ENCODE data around the gene CHCHD3.

CHCHD3 gene

DNA sequence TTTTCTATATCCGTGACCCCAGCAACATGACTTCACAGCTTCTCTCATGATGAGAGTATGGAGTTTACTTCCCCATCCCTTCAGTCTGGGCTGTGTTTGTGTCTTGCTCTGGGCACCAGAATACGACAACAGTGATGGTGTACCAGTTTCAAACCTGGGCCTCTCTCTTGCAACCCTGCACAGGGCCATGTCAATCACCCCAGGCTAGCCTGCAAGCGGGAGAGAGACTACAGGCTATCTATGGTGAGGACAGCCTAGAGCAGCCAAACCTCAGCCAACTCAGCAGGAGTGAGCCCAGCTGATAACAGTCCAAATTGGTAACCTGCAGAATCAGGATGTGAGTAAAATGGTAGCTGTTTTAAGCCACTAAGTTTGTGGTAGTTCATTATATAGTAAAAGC lies 235.8 kb downstream of the CHCHD3 start:
- CTCF ChIA-PET: no interaction called here
- Histone ChIP-seq H3K9me3 (ENCODE audit: control insufficient read depth, insufficient read depth, low read depth, low read length) (no peaks in the 10 kb centered on the region), H3K27ac (ENCODE audit: extremely low read depth, low read depth, low read length) (no peak overlapping the region), H3K36me3 (ENCODE audit: control insufficient read depth in 2 of 2, insufficient read depth in 1 of 2, low read length in 2 of 2) (no peaks in the 10 kb centered on the region; a peak in 1 of 3 replicates), H3K4me3 (ENCODE audit: low read depth, low read length) (no peak overlapping the region), H3K4me1 (ENCODE audit: control insufficient read depth, insufficient read depth, low read length) (no peaks in the 10 kb centered on the region)
- POLR2A ChIA-PET: no interaction called here
- TF ChIP-seq, protein P1, sequence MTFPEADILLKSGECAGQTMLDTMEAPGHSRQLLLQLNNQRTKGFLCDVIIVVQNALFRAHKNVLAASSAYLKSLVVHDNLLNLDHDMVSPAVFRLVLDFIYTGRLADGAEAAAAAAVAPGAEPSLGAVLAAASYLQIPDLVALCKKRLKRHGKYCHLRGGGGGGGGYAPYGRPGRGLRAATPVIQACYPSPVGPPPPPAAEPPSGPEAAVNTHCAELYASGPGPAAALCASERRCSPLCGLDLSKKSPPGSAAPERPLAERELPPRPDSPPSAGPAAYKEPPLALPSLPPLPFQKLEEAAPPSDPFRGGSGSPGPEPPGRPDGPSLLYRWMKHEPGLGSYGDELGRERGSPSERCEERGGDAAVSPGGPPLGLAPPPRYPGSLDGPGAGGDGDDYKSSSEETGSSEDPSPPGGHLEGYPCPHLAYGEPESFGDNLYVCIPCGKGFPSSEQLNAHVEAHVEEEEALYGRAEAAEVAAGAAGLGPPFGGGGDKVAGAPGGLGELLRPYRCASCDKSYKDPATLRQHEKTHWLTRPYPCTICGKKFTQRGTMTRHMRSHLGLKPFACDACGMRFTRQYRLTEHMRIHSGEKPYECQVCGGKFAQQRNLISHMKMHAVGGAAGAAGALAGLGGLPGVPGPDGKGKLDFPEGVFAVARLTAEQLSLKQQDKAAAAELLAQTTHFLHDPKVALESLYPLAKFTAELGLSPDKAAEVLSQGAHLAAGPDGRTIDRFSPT (tag by site-specific recombination; IDR thresholded peaks at IDR 0.05): no peak
- no peak for TF ChIP-seq ZNF433 (tag by site-specific recombination; IDR thresholded peaks at IDR 0.05; ENCODE audit: low read depth)
- TF ChIP-seq, protein P2, sequence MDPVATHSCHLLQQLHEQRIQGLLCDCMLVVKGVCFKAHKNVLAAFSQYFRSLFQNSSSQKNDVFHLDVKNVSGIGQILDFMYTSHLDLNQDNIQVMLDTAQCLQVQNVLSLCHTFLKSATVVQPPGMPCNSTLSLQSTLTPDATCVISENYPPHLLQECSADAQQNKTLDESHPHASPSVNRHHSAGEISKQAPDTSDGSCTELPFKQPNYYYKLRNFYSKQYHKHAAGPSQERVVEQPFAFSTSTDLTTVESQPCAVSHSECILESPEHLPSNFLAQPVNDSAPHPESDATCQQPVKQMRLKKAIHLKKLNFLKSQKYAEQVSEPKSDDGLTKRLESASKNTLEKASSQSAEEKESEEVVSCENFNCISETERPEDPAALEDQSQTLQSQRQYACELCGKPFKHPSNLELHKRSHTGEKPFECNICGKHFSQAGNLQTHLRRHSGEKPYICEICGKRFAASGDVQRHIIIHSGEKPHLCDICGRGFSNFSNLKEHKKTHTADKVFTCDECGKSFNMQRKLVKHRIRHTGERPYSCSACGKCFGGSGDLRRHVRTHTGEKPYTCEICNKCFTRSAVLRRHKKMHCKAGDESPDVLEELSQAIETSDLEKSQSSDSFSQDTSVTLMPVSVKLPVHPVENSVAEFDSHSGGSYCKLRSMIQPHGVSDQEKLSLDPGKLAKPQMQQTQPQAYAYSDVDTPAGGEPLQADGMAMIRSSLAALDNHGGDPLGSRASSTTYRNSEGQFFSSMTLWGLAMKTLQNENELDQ (tag by site-specific recombination; IDR thresholded peaks at IDR 0.05; ENCODE audit: low read depth): no peak
- TF ChIP-seq, protein P3, sequence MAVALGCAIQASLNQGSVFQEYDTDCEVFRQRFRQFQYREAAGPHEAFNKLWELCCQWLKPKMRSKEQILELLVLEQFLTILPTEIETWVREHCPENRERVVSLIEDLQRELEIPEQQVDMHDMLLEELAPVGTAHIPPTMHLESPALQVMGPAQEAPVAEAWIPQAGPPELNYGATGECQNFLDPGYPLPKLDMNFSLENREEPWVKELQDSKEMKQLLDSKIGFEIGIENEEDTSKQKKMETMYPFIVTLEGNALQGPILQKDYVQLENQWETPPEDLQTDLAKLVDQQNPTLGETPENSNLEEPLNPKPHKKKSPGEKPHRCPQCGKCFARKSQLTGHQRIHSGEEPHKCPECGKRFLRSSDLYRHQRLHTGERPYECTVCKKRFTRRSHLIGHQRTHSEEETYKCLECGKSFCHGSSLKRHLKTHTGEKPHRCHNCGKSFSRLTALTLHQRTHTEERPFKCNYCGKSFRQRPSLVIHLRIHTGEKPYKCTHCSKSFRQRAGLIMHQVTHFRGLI (tag by site-specific recombination; IDR thresholded peaks at IDR 0.05): no peak
- TF ChIP-seq, protein P4, sequence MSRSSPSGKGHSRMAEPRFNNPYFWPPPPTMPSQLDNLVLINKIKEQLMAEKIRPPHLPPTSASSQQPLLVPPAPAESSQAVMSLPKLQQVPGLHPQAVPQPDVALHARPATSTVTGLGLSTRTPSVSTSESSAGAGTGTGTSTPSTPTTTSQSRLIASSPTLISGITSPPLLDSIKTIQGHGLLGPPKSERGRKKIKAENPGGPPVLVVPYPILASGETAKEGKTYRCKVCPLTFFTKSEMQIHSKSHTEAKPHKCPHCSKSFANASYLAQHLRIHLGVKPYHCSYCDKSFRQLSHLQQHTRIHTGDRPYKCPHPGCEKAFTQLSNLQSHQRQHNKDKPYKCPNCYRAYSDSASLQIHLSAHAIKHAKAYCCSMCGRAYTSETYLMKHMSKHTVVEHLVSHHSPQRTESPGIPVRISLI (tag by site-specific recombination; IDR thresholded peaks at IDR 0.05): no peak
- no peak for TF ChIP-seq ZBTB20 (tag by site-specific recombination; IDR thresholded peaks at IDR 0.05)
- no peak for TF ChIP-seq ZNF510 (tag by site-specific recombination; IDR thresholded peaks at IDR 0.05; ENCODE audit: insufficient replicate concordance)
- TF ChIP-seq PRDM1 (tag by site-specific recombination; IDR thresholded peaks at IDR 0.05): no peak
- no peak for TF ChIP-seq KLF7 (tag by site-specific recombination; IDR thresholded peaks at IDR 0.05; ENCODE audit: borderline replicate concordance)
- TF ChIP-seq, protein P5, sequence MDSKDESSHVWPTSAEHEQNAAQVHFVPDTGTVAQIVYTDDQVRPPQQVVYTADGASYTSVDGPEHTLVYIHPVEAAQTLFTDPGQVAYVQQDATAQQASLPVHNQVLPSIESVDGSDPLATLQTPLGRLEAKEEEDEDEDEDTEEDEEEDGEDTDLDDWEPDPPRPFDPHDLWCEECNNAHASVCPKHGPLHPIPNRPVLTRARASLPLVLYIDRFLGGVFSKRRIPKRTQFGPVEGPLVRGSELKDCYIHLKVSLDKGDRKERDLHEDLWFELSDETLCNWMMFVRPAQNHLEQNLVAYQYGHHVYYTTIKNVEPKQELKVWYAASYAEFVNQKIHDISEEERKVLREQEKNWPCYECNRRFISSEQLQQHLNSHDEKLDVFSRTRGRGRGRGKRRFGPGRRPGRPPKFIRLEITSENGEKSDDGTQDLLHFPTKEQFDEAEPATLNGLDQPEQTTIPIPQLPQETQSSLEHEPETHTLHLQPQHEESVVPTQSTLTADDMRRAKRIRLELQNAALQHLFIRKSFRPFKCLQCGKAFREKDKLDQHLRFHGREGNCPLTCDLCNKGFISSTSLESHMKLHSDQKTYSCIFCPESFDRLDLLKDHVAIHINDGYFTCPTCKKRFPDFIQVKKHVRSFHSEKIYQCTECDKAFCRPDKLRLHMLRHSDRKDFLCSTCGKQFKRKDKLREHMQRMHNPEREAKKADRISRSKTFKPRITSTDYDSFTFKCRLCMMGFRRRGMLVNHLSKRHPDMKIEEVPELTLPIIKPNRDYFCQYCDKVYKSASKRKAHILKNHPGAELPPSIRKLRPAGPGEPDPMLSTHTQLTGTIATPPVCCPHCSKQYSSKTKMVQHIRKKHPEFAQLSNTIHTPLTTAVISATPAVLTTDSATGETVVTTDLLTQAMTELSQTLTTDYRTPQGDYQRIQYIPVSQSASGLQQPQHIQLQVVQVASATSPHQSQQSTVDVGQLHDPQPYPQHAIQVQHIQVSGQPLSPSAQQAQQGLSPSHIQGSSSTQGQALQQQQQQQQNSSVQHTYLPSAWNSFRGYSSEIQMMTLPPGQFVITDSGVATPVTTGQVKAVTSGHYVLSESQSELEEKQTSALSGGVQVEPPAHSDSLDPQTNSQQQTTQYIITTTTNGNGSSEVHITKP (tag by site-specific recombination; IDR thresholded peaks at IDR 0.05): no peak
- no peak for TF ChIP-seq ZNF266 (tag by site-specific recombination; IDR thresholded peaks at IDR 0.05; ENCODE audit: low read depth)
- TF ChIP-seq SALL2 (tag by site-specific recombination; IDR thresholded peaks at IDR 0.05; ENCODE audit: borderline replicate concordance): no peak
- no peak for TF ChIP-seq ZNF785 (tag by site-specific recombination; IDR thresholded peaks at IDR 0.05)
- TF ChIP-seq GLI4 (tag by site-specific recombination; IDR thresholded peaks at IDR 0.05): no peak
- no peak for TF ChIP-seq EGR2 (tag by site-specific recombination; IDR thresholded peaks at IDR 0.05; ENCODE audit: low read depth)
- TF ChIP-seq, protein P6, sequence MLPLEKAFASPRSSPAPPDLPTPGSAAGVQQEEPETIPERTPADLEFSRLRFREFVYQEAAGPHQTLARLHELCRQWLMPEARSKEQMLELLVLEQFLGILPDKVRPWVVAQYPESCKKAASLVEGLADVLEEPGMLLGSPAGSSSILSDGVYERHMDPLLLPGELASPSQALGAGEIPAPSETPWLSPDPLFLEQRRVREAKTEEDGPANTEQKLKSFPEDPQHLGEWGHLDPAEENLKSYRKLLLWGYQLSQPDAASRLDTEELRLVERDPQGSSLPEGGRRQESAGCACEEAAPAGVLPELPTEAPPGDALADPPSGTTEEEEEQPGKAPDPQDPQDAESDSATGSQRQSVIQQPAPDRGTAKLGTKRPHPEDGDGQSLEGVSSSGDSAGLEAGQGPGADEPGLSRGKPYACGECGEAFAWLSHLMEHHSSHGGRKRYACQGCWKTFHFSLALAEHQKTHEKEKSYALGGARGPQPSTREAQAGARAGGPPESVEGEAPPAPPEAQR (tag by site-specific recombination; IDR thresholded peaks at IDR 0.05): no peak
- TF ChIP-seq ZNF10 (tag by site-specific recombination; IDR thresholded peaks at IDR 0.05): no peak
- TF ChIP-seq ZNF791 (tag by site-specific recombination; IDR thresholded peaks at IDR 0.05): no peak
- TF ChIP-seq, protein P7, sequence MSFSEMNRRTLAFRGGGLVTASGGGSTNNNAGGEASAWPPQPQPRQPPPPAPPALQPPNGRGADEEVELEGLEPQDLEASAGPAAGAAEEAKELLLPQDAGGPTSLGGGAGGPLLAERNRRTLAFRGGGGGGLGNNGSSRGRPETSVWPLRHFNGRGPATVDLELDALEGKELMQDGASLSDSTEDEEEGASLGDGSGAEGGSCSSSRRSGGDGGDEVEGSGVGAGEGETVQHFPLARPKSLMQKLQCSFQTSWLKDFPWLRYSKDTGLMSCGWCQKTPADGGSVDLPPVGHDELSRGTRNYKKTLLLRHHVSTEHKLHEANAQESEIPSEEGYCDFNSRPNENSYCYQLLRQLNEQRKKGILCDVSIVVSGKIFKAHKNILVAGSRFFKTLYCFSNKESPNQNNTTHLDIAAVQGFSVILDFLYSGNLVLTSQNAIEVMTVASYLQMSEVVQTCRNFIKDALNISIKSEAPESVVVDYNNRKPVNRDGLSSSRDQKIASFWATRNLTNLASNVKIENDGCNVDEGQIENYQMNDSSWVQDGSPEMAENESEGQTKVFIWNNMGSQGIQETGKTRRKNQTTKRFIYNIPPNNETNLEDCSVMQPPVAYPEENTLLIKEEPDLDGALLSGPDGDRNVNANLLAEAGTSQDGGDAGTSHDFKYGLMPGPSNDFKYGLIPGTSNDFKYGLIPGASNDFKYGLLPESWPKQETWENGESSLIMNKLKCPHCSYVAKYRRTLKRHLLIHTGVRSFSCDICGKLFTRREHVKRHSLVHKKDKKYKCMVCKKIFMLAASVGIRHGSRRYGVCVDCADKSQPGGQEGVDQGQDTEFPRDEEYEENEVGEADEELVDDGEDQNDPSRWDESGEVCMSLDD (tag by site-specific recombination; IDR thresholded peaks at IDR 0.05): no peak
